HG03095 (cell line): ENCODE data around the gene ABTB1.

Experiments used
- ATAC-seq: cut with Tn5 transposase; IDR thresholded peaks from one replicate; pipeline ENCODE4 v1.9.1; 2021; ENCODE audit warnings: moderate library complexity; ENCODE audit not compliant: unreplicated experiment

ABTB1 gene

DNA sequence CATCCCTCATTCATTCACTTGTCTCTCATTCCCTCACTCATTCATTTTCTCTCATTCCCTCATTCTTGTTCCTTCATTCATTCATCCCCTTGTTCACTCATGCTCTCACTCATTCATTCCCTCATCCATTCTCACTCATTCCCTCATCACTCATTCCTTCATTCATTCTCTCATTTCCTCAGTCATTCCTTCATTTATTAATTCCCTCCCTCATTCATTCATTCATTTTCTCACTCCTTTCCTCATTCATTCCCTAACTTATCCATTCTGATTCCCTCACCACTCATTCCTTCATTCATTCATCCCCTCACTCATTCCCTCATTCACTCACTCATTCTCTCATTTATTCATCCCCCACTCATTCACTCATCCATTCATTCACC lies 13.8 kb downstream of the ABTB1 start:
- ATAC-seq: no peak

DNA sequence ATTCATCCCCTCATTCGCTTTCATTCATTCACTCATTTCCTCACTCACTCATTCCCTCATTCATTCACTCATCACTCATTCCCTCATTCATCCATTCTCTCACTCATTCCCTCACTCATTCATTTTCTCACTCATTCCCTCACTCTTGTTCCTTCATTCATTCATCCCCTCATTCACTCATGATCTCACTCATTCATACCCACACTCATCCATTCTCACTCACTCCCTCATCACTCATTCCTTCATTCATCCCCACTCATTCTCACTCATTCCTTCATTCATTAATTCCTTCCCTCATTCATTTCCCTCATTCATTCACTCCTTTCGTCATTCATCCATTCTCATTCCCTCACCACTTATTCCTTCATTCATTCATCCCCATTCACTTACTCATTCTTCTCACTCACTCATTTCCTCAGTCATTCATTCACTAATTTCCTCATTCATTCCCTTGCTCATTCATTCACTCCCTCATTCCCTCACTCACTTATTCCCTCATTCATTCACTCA lies 14.5 kb downstream of the ABTB1 start:
- no peak for ATAC-seq

DNA sequence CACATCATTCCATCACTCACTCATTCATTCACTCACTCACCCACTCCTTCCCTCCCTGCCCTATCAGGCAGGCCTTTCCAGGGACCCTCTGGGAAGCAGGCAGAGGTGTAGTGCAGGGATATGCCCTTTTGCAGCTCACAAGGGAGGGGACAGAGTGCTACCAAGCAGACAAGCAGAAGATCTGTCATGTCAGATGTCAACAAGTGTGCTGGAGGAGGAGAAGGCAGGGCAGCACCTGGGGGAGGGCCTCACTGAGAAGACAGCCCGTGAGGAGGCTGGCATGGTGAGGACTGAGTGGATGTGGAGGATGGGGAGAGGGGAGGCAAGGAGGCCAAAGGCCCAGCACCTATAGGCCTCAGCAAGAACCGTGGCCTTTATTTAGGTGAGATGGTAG lies 15.3 kb downstream of the ABTB1 start:
- no peak for ATAC-seq

DNA sequence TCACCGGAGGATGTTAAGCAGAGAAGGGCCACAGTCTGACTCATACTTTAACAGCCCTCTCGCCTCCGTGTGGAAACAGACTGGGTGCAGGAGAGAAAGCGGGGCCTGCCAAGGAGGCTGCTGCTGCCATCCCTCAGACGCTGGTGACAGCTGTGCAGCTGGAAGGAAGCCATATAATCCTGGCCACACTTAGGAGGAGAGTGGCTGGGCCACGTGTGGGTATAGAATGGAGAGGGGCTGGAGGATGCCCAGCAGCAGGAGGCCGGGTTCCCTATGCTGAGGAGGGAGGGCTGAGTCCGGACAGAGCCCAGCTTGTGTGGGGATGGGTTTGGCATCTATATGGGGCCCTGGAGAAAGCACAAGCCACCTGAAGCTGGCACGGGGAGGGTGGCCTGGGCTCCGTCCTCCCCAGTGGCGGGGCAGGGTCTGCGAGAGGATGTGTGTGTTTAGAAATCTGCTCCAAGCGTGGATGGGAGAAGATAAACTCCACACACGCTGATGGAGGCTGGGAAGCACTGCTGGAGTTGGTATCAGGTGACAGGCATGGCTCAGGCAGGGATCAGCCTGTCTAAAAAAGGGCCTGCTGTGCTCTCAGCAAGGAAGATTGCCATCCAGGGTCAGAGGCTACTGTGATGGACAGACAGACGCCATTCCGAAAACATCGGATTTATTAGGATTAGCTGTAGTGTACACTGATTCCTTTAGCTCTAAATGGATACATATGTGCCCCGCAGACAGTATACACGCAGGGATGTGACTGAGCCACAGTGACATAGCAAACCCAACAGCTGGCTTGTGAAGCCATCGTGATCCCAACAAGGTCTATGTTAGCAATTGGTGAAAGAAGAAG lies 15.9 kb downstream of the ABTB1 start:
- ATAC-seq: no peak

DNA sequence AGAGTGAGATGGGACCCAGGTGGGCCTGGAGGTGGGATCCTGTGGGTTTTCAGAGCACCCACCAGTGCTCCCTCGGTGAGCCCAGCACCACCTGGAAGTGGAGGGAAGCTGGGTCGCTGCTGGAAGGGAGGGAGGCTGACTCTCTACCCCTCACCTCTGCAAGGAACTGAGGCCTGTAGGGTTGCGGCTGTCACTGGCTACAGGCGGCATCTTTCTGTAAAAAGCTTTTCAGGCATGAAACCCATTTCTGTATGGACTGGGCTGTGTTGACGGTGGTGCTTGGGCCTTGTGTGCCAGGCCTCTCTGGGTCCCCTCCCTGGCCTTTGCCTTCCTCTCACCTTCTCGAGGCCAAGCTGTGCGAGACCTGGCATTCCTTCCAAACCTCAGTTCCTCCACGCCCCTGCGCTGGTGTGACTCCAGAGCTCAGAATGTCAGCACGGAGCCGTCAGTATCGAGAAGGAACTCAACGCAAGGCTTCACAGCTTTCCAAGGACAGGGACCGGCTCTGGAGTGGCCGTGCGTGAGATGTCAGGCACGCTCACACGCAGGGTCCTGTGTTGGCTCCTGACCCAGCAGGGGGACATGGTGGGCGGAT lies 16.6 kb downstream of the ABTB1 start:
- ATAC-seq: no peak

DNA sequence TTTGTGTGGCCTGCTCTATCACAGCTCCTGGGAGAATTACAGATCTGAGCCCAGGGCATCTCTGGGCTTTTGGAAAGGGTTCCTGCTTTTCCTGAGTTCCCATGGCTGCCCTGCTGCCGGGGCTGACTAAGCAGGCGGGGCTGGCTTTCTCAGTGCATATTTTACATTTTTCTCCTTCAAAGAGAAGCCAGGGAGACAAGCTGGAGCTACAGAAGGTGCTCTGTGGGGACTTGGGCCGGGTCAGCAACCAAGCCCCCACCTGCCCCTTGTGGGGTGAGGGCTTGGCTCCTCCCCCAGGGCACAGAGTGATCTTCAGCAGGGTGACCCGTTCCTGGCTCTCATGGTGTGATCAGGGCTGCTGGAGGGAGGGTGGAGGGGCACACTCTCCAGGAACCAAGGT lies 17.4 kb downstream of the ABTB1 start:
- no peak for ATAC-seq

DNA sequence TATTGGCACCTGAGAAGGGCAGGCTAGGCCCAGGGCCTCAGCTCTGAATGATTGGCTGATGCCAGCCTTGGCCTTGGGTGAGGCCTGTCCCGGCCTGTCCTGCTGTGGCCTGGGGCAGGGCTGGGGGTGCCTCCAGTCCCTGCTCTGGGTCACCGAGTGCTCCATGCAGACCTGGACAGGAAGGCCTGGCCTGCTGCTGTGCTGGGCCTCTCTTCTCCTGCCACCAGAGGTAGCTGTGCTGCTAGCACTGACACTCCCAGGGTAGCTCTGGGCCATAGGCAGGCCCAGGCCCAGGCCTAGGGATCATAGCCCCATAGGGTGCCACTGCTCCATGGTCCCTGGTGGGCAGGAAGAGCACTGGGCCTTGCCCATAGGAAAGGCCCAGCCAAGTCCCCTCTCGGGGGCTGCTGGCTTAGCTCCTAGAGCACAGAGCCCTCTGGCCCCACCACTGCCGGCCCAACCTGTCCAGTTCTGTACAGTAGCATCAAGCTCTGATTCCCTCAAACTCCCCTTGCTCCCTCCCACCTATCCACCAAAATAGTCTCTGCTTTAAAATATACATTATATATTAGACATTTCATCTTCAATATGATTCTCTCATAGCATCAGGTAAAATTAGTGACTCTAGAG lies 18.2 kb downstream of the ABTB1 start:
- no peak for ATAC-seq

DNA sequence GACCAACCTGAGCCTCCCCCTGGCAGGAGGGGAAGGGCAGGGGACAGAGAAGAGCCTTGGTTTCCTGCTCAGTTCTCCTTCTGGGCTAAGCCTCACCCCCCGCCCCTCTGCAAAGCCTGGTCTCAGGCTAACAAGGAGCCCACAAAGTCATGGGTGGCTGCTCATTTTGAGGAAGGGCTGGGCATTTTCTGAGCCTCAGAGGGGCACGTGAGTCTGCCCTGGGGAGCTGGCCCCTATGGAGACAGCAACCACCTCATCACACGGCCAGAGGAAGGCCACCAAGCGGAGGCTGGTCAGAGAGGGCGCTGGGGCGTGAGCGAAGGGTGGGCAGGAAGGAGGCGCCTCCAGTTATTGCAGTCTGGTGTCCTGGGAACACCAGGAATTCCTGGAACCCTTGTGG lies 18.7 kb downstream of the ABTB1 start:
- ATAC-seq: no peak

DNA sequence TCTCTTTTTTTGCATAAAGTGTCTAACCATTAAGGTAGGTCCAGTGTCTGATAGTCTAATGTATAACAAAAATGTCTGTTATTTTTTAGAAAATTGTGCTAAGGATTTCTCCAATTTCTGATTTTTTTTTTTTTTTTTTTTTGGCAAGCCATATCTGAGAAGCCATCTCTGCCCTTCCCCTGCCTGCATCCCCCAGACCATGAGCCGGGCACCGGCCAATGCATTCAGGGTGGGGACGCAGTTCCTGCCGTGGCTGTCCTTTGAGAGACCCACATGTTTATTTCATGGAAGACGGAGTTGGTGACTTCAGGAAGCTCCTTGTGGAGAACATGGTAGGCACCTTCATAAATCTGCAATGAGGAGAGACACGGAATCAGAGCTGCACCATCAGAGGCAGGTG lies 19.2 kb downstream of the ABTB1 start:
- ATAC-seq: no peak

DNA sequence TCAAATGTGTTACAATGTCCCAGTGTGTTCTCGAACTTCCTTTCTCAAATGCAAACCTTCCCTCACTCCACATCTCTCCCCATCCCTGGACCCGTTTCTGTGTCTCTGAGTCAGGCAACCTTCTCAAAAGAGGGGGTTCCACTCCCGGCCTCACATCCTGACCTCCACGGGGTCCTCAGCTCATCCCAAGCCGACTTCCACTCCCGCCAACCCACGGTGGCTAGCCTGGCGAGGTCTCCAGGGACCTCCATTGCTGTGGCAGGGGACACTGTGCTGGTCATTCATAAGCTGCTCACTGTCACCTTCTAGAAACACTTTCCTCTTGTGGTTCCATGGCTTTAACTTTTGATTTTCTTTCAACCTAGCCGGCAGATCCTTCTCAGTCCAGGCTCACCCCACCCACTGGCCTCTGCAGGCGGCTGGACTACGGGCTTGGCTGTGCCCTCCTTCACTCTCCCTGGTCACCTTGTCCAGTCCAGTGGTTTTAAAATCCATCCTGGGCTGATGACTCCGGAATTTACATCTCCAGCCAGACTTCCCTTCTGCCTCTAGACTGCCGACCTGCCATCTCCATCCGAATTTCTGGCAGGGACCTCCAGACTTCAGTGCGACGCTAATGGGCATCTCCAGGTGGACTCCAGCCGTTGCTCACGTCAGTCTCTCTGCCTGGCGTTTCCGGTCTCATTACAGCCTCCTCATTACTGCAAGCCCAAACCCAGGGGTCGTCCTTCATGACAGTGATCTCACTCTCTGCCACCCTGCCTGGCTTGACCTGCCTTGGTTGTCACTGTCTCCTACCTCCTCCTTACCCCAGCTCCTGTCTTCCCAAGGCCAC lies 20.0 kb downstream of the ABTB1 start:
- ATAC-seq: no peak

DNA sequence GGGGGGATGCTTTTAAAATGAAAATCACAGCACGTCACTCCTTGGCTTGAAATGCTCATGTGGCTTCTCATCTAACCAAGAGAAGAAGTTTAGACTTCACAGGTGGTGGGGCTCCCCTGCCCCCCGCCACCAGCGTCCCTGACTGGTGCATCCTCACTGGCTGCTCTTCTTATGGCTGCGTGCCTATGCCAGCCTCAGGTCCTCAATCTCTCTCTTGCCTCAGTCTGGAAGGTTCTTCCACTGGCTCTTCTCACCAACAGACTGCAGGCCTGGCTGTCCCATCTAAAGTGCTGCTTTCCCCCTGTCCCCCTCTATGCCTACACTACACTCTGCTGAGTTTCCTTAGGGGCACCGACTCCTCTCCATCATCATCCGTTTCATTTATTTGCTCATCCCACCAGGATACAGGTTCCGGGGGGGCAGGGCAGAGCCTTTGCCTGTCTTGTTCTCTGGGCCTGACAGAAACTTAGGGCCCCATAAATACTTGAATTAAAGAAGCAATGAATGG lies 20.6 kb downstream of the ABTB1 start:
- ATAC-seq: no peak

DNA sequence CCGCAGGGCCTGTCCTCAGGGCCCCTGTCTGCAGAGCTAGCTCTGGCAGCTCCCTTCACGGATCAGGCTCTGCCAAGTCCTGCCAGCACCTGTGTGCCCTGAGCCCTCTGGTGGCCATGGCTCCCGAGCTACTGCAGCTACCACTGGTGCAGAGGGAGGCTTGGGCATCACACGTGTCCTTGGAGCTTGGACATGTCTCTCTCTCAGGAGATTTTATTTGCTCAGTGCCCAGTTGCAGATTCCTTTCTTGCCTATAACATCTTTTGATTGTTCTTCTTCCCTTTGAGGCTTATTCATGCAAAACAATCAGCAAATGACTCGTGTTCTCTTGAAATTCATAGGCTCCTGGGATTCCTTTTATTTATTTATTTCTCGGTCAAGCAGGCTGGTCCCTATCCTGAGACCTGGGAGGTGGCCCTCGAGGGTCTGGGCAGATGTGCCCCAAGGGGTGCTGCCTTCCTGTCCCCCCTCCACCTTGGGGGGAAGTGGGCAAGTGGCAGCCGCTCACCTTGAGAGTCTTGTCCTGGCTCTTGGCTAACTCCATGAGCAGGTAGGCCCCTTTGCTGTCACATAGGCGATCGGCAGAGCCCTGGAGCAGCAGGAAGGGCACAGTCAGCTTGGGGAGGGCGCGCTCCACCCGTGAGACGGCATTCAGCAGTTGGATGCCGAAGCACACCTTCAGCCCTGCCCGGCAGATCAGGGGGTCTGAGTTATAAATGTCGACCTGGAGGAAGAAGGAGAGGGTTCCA lies 21.9 kb downstream of the ABTB1 start:
- no peak for ATAC-seq

DNA sequence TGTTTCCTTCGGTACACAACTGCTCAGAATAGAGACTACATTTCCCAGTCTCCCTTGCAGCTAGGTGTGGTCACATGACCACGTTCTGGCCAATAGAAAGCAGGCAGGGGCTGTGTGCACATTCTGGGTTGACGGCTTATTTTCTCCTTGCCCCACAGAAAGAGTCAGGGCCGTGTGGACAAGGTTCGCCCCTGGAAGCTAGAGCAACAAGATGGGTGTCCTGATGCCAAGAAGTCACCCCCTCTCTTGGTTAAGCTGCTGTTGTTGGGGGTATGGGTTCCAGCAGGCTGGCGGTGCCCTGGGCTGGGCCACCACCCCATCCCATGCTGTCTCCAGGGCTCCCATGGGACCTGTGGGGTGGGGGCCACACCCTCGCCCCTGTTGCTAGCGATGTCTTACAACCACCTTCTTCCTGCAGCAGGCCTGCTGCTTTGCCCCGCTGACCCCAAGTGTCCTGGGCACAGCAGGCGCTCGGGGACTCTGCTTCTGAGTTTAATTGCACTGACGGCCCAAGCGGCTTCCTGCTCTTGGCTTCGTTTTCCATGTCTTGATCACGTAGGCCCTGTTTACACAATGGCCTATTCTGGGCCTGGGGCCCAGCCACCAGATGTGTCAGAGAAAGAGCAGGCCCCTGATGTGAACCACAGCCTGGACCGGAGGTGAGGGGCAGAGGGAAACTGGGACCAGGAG lies 24.9 kb downstream of the ABTB1 start:
- no peak for ATAC-seq

DNA sequence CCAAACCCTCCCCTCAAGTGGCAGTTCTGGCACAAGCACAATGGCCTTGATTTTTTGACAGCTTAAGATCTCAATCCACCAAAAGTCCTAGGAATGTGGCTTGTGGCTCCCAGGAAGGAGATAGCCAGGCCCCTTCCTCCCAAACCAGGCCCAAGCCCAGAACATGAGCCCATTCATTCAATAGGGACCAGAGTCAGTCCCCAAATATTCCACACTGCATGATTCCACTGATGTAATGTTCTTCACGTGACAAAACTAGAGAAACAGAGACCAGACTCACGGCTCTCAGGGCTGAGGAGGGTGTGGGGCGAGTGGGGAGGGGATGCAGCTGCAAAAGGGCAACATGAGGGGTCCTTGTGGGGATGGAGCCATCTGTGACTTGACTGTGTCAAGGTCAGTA lies 25.5 kb downstream of the ABTB1 start:
- no peak for ATAC-seq

DNA sequence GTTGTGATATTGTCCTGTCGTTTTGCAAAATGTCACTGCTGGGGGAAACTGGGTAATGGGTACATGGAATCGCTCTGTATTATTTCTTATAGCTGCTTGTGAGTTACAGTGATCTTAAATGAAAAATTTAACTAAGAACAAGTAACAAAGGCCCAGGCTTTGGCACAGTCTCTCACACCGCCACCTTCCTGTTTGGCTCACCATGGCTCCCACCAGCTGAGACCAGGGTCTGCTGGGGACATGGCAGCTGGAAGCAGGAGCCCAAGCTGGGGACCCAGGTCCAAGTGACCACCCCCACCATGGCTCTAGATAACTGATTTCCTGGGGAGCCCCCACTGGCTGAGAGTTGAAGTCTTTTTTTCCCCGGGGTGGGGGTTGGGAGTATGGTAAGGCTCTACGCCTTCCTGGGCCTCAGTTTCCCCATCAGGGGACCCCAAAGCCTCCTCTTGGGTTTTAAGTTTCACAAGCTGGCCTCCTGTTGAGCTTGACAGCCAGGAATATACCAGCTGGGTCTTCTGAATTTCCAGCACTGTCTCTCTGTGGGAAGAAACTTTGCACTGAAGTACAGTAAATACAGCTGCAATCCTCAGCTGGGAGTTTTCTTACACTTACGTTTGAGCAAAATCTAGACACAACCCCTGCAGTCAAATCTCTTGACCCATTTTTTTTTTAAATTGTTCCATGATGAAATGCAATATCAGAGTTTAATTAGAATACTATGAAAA lies 26.1 kb downstream of the ABTB1 start:
- ATAC-seq: no peak

DNA sequence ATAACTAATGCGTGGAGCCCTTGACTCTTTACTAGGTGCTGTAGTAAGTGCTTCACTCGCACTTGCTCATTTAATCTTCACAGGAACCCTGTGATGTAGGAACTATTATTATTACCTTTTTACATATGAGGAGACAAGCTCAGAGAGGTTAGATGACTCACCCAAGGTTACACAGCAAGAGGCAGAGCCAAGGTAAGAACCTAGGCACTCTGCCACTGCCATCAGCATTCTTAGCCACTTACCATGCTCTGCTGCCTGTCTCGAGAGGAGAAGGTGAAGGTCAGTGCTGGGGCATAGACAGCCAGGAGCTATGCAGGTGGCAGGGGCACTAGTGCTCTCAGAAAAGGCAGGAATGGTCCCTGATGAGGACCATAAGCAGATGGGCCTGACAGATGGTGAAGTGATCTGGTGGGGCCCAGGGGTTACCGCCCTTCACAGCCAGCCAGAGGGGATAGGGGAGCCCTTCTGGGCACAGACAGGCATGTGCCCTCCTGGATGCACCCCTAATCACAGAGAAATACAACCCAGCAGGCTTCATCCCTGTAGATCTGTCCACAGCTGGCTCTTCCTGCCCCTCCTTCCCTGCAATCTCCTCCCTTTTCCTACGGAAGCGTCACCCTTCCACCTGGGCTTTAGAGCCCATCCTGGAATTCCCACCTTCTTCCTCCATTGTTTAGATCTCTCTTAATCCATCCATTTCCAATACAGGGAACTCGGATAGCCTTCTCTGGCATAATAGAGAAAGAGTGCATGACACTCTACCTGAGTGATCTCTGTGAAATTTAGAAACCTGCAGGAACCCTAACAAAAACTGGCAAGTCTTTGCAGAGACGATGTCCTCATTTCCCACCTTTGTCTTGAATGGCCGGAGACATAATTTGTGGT lies 26.9 kb downstream of the ABTB1 start:
- no peak for ATAC-seq

DNA sequence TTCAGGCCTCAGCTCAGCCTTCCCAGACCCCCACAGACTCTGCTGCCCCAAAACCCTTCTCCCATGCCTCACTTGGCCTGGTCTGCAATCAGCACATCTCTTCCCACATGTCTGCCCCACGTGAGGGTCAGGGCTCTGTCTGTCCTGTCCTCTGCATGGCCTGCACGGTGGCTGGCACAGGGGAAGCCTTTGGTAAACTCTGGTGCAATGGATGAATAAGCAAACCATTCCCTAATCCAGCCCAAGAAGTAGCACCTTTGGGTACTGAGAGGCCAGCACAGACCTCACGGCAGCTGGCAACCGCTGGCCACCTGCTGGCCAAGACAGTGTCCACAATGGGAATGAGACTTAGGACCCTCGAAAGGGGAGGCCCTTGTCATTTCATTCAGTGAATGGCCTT lies 27.7 kb downstream of the ABTB1 start:
- ATAC-seq: no peak

DNA sequence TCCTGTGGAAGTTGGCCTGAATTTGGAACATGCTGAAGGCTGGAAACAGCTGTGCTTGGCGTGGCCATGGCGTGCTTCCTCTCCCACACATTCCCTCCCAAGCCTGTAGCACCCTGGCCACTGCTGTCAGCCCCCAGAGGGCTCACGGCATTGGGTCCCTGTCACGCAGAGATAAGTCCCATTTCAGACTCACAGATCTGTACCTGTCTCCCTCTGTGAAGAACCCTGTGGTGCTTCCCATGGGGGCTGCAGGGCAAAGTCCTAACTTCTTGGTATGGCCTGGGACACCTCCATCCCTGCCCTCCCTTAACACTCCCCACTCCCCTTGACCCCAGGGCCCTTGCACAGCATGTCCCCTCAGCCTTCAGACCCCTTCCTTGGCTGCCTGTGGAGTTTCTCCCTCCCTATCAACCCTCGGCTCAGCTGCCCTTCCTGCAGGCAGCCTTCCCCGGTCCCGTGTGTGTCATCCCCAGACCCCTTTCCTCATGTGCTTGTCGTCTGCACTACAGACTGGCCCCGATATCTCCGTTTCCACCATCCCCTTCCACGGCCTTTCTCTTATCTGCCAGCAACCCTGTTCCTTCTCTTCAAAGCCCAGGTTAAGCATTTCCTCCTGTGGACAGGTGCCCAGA lies 28.6 kb downstream of the ABTB1 start:
- no peak for ATAC-seq
